ENCODE measurements around the gene APOH.
A peak's percentile ranks its signal among the peaks of the same experiment; 100 is the strongest.
"Not testable (repeated sequence)": the region's sequence is repeated elsewhere in the genome, so short reads cannot be mapped to it uniquely, and the experiment has no call there.

Gene APOH

GRCh38 chr17:66228887-66229782 is at the start of gene APOH:
Gene APOH (minus strand): TSS chr17:66229415. CDS start chr17:66229379, 36 bp downstream.
- no peak for DNase-seq

DNA sequence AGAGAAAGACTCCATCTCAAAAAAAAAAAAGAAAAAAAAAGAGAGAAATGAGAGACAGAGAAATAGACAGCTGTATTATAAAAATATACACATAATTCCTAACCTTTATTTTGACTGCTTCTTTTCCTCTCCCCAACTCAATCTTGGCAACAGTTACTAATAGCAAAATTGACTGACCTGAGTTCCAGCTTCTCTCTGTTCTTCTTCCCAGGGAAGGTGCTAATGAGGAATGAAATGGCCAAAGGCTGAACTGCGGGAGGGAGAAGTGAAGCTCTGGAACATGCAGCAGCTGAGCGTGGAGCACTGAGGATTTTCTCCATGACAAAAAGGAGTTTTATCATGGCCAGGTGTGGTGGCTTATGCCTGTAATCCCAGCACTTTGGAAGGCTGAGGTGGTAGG is 48.0 kb upstream of the APOH start:
- DNase-seq = no peak

DNA sequence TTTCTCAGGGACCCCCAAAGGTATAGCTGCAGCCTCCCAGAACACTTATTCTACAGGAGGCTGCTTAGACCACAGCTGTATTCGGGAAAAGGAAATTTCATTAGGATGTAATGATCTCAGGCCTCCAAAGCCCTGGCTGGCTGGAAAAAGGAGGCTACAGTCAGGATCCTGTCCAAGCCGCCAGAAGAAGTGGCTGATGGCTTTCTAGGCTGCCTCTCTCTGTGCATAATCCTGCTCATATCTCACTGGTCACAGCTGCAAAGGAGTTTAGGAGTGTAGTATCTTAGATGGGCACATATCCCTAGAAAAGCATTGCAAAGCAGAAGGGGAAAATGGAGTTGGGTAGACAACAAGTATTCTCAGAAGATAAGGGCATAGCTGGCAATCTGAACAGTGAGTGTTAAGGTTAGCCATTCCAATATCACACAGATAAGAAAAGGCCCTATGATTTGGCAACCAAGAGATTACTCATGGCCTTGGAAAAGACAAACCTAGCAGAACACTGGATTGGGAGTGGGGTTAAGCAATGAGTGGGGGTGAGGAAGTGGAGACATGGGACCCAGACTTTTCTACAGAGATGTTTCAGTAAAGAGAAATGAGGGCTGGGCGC is 47.2 kb upstream of the APOH start:
- no peak for DNase-seq

- DNase-seq = no peak
Observed at GRCh38 chr17:66275651-66276050, 46.4 kb upstream of the APOH start.

GRCh38 chr17:66273586-66273848 is 44.3 kb upstream of the APOH start:
- DNase-seq = no peak

DNA sequence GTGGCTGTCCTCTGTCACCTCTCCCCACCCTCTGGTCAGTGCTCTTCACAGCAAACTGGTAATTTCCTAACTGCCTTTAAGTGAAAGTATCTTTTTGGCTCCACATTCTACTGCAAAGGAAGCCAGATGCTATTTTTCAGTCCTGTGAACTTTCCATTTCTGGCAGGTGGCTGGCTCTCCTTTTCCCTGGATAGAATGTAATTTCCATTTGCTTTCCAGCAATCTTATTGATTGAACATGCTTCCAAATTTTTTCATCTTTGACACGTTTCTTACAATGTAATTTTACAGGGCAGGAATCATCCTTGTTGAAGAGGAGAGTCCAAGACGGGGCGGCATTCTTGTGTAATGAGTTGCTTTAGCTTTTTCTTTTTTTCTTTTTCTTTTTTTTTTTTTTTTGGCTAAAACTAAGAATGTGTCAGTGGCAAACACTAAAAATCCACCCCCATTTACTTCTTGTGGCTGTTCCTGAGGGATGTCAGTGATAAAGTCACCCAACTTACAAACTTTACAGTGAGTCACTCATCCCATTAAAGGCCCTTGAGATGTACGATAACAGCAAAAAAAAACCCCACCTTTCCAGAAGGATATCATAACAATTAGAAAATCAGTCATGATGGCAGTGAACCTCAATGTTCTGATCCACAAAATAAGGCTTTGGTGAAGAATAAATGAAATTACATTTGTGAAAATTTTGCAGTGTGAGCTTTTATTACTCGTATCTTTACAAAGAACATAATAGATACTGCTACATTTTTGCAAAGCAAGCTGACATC is 43.8 kb upstream of the APOH start:
- no peak for DNase-seq

GRCh38 chr17:66271512-66271911 is 42.3 kb upstream of the APOH start:
- DNase-seq = no peak

DNA sequence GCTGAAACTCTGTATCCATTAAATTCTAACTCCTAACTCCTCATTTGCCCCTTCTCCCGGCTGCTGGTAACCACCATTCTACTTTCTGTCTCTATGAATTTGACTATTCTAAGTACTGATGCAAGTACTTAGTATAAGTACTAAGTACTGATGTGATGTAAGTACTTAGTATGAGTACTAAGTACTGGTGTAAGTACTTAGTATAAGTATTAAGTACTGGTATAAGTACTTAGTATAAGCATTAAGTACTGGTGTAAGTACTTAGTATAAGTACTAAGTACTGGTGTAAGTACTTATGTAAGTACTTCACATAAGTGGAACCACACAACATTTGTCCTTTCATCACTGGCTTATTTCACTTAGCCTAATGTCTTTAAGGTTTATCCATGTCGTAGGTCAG is 40.9 kb upstream of the APOH start:
- no peak for DNase-seq

DNA sequence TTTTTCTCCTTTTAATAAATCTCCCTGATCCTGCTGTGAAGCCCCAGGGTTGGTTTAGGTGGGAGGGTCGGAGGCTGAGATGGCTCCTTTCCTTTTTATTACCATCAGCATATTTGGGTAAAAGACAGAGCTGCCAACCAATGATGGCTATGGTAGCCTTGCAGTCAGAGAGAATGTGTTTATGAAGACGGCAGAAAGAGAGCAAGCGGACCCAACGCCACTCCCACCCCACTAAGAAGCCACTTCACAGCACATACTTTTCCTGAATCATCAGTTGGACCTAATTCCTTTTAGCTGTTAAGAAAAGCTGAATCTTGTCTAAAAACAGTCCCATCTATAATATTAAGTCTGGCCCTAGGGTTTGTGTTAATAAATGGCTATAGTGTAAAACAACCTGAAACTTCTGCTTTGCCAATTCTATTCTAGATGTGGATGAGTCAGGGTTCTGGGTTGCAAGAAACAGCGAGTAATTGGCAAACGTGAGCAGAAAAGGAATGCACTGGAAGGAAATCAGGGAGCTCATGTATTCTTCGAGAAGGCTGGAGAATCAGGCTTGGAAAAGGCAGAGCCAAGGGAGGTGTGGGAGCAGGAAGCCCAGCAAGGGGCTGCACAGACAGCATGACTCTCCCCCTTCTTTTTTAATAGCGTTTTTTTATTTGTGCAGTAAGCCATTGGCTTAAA is 39.2 kb upstream of the APOH start:
- DNase-seq = no peak

- no peak for DNase-seq
Observed at GRCh38 chr17:66264696-66265095, 35.5 kb upstream of the APOH start.

GRCh38 chr17:66262767-66263166 is 33.6 kb upstream of the APOH start:
- no peak for DNase-seq

GRCh38 chr17:66260688-66261087 is 31.5 kb upstream of the APOH start:
- no peak for DNase-seq

DNA sequence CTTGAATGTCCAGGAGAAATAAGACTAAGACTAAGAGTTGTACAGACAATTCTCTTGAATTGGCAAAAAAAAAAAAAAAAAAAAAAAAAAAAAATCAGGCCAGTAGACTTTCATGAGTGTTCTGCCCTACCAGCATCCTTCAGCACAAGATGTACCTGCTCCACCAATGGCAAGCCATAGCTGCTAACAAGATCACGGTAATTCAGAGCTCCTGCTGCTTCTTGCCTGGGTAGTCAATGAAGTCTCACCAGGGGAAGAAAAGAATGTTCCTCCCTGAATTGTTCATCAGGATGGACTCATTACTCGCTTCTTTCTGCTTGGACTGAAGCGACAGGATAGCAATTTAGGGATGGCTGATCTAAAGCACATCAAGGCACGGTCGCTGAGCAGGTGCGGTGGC is 31.1 kb upstream of the APOH start:
- no peak for DNase-seq

- DNase-seq = no peak
Observed at GRCh38 chr17:66255527-66255971, 26.3 kb upstream of the APOH start.

GRCh38 chr17:66255112-66255511 is 25.9 kb upstream of the APOH start:
- DNase-seq = peak; percentile 38

DNA sequence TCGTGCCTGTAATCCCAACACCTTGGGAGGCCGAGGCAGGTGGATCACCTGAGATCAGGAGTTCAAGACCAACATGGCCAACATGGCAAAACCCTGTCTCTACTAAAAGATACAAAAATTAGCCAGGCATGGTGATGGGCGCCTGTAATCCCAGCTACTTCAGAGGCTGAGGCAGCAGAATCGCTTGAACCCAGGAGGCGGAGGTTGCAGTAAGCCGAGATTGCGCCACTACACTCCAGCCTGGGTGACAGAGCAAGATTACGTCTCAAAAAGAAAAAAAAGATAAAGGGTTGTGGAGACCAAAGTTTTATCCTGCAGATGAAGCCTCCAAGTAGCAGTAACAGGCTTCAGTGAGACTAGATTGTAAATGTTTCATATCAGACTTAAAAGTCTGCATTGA is 24.2 kb upstream of the APOH start:
- not testable (repeated sequence) for DNase-seq

DNA sequence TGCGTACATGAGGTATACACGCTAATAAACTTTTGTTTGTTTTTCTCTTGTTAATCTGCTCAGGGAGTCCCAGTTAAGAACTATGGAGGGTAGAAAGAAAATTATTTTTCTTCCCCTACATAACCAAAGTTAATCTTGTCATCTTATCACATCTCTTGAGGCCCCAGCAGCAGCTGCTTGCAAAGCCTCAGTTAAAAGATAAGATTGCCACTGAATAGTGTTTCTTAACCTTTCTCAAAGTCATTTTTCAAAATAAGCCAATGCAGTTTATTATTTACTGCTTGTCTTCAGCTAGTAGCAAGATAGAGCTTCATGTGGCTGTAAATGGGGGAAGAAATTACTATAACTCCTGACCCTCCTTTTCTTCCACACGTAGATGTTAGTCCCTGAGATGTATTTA is 21.5 kb upstream of the APOH start:
- no peak for DNase-seq

DNA sequence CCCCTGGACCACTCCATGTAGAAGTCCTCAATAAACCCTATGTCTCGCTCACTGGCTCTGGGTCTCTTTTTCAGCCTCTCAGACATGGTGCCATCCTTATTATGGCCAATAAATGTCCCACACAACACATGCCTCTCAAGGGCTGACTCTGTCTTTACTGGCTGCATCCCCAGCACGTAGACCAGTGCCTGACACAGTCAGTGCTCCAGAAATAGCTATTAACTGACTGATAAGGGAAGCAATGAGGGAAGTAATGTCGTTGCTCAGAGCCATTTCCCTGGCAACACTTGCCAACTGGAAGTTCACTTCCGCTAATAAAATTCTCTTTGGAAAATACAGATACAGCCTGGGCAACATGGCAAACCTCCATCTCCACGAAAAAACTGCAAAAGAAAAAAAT is 19.1 kb upstream of the APOH start:
- DNase-seq = no peak

GRCh38 chr17:66241839-66242238 is 12.6 kb upstream of the APOH start:
- no peak for DNase-seq

- DNase-seq = no peak
Observed at GRCh38 chr17:66240630-66241029, 11.4 kb upstream of the APOH start.

DNA sequence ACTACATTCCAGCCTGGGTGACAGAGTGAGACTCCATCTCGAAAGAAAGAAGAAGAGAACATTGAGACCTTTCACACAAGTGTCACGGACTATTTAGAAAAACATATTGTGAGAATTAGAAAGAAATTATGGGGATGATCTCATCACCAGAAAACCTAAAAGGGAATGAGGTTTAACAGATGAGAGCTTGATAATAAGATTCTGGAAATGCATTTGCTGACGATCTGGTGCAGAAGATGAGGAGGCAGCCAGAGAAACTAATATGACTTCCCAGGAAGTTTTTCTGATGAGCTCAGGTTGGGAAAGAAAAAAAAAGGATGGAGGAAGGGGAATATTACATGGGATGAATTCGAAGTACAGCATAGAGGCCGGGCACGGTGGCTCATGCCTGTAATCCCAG is 10.8 kb upstream of the APOH start:
- no peak for DNase-seq

DNA sequence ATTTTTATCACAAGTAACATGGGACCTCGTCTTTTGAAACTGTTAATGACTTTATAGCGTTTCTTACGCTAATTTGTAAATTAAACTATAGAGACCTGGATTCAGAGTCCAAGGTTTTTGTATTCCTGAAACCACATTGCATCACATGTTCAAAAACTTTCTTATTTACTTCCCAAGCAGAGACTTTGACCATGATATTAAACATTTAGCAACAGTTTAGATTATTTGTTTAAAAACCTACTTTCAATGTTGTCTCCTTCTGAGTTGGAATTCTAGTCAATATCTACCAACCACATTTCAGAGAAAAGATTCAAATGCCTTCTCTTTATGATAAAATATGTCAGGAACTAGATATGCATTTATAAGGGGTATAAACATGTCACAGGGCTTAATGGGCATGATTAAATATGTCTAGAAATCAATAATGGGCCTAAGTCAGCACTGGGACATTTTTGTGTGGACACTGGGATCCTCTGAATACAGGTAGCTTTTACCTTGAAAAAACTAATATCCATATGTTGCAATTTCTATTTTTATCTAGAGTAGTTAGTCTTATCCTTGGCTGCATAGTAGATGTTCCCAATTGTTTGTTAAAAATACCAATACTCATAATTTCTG is 6.3 kb upstream of the APOH start:
- no peak for DNase-seq

- DNase-seq = no peak
Observed at GRCh38 chr17:66234611-66235010, 5.4 kb upstream of the APOH start.

All from SHP77 treated with DMSO at 0.1 percent for 48 hours (cell line).